Measurements from ENCODE around the gene OPHN1.

DNA sequence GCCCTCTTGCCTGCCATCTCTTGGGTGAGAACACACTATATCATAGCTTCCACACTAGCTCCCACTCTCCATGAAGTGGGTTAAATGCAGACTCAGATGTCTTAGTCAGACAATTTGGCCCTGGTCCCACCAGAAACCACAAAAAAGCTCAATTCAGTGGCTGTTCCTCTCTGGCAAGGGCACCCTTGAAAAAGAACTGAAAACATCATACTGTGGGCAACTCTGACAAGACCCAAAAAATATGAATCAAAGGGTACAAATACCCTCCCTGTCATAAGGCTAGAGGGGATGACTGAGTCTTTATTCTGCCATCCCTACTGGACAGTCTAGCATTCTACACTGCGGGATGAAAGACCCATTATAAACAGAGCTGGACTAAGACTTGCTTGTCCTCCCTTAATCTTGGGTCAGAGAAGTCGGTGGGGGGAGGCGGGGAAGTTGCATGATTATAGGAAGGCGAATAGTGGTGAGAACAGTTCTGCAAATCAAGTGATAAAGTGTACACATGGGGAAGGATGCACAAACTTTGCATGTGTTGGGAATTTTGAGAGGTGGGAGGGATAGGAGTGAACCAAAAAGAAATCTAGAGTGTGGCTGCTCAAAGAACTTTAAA, 172.1 kb downstream of the OPHN1 start:
- TF ChIP-seq, protein P1, sequence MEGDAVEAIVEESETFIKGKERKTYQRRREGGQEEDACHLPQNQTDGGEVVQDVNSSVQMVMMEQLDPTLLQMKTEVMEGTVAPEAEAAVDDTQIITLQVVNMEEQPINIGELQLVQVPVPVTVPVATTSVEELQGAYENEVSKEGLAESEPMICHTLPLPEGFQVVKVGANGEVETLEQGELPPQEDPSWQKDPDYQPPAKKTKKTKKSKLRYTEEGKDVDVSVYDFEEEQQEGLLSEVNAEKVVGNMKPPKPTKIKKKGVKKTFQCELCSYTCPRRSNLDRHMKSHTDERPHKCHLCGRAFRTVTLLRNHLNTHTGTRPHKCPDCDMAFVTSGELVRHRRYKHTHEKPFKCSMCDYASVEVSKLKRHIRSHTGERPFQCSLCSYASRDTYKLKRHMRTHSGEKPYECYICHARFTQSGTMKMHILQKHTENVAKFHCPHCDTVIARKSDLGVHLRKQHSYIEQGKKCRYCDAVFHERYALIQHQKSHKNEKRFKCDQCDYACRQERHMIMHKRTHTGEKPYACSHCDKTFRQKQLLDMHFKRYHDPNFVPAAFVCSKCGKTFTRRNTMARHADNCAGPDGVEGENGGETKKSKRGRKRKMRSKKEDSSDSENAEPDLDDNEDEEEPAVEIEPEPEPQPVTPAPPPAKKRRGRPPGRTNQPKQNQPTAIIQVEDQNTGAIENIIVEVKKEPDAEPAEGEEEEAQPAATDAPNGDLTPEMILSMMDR (IDR thresholded peaks at IDR 0.05; ENCODE audit: extremely low read depth in 1 of 2, insufficient read depth in 1 of 2, low read depth in 1 of 2, low read length in 2 of 2), result no peak
- no peak for TF ChIP-seq POLR2AphosphoS5 (IDR thresholded peaks at IDR 0.05; ENCODE audit: insufficient read depth, low read depth, low read length)
- TF ChIP-seq POLR2A (IDR thresholded peaks at IDR 0.05; ENCODE audit: low read depth, low read length), result no peak
- no peak for TF ChIP-seq EZH2 (IDR thresholded peaks at IDR 0.05; ENCODE audit: borderline replicate concordance, low read depth, low read length, severe bottlenecking)
- no peak for TF ChIP-seq JUN (IDR thresholded peaks at IDR 0.05; ENCODE audit: borderline replicate concordance, insufficient read depth, insufficient read length, low read depth)
- no peak for TF ChIP-seq FOS (IDR thresholded peaks at IDR 0.05; ENCODE audit: borderline replicate concordance, insufficient read depth, low read length)
- TF ChIP-seq MYC (IDR thresholded peaks at IDR 0.05; ENCODE audit: low read depth, low read length), result no peak
- TF ChIP-seq, protein P2, sequence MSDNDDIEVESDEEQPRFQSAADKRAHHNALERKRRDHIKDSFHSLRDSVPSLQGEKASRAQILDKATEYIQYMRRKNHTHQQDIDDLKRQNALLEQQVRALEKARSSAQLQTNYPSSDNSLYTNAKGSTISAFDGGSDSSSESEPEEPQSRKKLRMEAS (IDR thresholded peaks at IDR 0.05; ENCODE audit: insufficient read depth, insufficient read length), result no peak

All from endothelial cell of umbilical vein (primary cell).